Measurements from ENCODE around the gene ASPDH.
A peak's percentile ranks its signal among the peaks of the same experiment; 100 is the strongest.
"Not testable (repeated sequence)": the region's sequence is repeated elsewhere in the genome, so short reads cannot be mapped to it uniquely, and the experiment has no call there.

Gene ASPDH

DNA sequence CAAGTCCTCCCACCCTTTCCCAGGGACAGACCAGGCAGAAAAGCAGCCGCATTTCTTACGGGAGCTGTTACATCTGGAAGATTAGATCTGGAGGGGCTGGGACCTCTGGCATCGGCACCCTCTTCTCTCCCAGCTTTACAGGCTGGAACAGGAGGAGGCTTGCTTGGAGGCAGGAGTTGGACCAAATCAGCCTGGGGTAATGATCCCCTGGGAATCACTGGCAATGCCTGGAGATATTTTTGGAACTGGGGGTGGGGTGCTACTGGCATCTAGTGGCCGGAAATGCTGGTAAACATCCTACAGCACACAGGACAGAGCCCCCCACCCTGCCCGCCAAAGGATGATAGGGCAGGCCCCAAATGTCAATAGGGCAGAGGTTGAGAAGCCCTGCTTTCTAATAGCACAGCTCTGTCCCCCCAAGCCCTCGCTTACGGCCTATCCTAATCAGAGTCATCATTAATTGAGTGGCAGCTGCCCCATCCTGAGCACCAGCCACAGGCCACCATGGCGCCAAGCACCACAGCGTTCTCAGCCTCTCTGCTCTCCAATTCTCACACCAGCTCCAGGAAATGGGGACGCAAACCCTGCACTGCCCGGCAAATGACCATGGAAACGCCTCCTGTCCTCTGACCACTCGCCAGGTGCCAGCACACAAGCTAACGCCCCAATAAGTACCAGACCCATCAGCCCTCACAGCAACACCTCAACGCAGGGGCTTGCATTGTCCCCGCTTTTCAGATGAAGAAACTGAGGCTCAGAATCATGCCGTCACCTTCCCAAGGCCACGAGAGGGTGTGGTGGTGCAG, 33.9 kb upstream of the ASPDH start:
- no peak for DNase-seq

DNA sequence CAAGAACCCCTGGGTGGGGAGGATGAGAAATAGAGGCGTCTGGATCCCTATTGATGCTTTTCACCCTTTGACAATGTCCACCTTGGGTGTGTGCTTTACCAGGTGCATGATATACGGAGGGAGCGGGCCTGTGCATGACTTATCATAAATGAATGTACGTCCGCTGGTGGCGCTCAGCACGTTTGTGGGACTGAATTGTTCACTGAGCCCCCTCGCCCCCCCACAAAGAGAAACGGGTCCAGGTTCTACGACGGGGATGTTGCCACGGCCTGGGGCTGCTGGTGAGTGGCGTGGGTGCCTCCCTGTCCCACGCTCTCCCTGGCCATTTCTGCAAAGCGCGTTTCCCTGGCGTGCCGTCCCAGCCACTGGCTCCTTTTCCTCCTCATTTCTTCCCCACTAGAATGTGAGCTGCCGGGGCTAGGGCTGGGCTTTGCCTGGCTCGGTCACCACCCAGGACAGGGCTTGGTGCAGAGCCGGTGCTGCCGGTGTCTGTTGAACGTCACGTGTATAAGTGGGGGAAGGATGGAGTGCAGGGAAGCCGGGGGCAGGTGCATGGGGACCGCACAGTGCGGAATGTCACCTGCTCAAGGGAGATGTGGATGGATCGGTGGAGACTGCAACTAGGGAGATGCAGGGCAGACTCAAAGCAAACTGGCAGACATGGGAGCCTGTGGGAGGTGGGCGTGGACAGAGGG, 33.0 kb upstream of the ASPDH start:
- DNase-seq = no peak

DNA sequence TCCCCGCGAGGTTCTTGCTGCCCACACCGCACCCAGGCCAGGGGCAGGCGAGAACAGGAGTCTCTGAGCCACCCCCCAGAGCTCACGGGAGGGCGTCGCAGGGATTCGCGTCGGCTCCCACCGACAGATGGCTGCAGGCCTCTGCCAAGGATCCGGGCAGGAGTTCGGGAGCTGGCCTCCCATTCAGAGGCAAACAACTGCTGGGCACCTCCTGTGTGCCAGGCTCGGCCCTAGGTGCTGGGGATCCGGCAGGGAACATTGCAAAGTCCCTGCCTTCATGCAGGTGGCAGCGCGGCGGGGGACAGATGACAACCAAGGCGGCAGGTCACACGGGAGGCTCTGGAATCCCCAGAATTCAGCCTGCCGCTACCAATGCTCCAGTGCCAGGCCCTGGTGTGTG, 29.2 kb upstream of the ASPDH start:
- DNase-seq = no peak

DNA sequence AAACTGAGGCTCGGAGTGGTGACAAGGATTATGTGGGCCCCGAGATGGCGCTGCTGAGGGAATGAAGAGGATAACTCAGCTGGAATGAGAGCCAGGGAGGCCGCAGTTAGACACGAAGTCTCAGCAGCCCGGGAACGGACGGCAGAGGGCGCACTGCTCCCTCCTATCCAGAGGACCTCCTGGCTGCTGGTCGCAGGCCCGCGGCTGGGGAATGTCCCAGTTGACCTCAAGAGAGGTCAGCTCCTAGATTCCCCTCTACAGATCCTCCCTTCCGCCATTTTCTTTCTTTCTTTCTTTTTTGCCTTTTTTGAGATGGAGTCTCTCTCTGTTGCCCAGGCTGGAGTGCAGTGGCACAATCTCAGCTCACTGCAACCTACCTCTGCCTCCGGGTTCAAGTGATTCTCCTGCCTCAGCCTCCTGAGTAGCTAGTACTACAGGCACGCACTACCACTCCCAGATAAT, 24.1 kb upstream of the ASPDH start:
- DNase-seq = peak; percentile 89

DNA sequence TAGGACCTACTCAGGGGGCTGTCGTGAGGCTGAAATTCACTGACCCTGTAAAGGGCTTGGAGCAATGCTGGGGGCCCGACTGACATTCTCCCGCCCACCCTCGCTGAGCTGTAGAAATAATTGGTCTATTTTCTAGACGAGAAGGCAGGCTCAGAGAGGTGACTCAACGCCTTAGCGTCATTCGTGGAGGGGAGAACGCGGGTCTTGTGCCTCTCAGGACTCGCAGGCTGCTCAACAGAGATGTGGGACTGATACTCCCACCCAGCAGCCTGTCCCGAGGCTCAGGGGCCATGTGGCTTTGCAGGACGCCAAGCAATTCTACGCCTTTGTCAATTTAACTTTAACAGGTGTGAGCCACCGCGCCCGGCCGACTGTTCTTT, 23.6 kb upstream of the ASPDH start:
- no peak for DNase-seq

DNA sequence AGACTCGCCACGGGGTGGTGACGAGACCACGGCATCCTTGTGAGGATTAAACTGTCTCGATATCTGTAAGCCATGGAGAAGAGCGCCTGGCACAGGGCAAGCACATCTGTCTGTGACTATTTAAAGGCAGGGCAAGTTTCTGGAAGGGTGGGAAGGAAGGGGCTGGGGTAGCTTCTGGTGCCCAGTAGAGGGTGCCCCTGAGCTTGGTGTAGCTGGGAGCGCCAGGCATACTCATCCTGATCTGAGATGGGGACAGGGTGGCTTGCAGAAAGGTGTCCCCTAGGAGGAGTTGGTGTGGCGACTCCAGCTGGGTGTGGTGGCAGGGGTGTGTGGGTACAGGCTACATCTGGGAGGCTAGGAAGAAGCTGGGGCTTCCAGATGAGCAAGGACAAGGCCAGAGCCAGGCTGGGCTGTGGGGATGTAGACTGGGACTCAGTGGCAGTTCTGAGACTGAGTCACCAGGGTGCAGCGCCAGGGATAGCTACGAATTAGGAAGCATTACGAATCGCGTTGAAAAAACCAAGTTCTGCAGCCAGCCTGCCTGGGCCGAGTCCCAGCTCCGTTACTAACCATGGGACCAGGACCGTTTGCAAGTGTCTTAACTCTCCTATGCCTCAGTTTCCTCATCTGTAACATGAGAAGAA, 23.1 kb upstream of the ASPDH start:
- DNase-seq = no peak

DNA sequence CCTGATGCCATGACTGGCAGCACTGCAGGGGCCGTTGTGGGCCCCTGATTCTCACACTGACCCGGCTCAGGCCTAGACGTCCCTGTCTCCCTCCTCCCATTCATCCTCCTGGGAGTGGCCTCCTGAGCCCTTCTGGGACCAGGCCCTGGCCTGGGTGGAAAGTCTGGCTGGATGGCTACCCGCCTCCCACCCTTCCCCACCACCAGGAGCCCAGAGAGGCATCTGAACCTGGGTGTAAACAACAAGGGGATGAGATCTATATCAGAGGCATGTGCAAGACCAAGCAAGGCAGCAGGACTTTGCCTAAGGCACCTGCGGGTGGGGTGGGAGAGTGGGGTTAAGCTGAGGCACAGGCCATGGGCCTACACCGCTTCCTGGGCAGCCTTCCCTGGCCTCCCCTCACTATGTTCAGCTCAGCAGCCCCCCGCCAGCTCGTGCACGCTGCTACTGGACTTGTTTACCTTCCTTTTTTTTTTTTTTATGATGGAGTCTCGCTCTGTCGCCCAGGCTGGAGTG, 22.0 kb upstream of the ASPDH start:
- DNase-seq = no peak

DNA sequence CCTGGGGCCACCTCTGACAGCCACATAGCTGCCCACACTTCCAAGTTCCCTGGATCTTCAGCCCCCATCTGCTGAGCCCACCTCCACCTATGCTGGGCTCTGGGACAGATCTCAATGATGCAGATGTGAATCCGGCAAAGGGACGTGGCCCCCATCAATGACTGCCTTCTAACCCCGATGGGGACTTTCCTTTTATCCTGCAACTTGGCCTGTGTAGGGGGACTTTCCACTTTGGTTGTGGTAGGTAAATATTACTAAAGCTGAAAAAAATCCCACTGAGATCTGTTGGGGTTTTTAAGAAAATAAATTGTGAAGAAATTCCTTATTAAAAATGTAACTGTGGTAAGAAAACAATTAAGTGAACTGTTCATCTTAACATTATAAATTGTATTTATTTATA, 20.8 kb upstream of the ASPDH start:
- DNase-seq = no peak

DNA sequence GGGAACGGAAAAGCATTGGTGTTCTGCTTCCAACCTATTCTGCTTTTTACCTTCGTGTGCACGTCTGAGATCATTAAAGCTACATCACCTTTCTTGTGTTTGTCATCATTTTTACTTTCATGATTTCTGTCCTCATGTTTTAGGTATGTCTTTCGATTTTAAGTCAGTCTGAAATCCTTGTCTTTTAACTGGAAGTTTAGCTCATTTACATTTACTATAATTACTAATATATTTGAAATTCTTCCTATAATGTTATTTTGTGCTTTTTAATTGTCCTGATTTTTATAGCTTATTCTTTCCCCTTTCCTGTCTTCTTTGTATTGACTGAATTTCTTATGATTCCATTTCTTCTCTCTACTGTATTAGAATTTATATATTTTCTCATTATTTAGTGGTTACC, 19.2 kb upstream of the ASPDH start:
- no peak for DNase-seq

DNA sequence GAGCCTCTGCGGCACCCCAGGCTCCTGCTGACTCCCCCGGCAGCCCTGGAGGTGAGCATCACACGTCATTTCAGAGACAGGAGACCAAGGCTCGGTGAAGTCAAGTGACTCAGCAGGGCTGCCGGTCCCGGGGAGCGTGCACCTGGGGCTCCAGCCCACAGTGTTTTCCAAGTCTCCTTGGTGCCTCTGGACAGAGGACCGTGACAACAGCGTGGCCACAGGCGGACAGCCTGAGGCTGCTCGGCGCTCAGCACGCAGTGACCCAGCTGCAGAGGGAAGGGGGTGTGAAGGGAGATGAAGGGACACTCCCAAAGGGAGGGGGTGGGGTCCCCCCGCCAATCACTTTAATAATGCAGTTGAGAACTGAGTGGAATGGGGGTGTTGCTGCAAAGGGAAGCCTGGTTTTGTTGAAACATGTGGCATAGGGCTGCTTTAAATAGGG, 17.5 kb upstream of the ASPDH start:
- DNase-seq = no peak

DNA sequence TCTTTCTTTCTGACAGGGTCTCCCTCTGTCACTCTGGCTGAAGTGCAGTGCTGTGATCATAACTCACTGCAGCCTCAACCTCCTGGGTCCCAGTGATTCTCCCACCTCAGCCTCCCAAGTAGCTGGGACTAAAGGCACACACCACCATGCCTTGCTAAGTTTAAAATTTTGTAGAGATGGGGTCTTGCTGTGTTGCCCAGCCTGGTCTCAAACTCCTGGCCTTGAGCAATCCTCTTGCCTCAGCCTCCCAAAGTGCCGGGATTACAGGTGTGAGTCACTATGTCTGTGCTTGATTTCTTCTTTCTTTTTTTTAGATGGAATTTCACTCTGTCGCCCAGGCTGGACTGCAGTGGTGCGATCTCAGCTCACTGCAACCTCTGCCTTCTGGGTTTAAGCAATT, 14.3 kb upstream of the ASPDH start:
- not testable (repeated sequence) for DNase-seq

DNA sequence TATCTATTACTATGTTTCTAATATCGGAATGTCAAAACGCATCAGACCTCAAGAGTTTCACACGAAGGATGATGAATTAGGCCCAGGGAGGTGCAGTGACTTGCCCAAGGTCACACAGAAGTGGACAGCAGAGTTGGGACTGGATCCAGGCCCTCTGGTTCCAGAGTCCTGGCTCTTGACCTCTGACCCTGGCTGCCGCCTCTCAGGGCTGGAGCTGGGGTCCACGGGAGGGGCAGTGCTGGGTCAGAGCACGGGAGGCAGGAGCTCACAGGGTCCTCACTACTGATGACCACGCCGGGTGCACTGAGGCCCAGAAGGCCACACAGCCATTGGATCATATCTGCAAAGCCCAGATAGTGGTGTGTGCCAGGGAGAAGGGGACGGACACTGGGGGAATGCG, 9.2 kb upstream of the ASPDH start:
- no peak for DNase-seq

DNA sequence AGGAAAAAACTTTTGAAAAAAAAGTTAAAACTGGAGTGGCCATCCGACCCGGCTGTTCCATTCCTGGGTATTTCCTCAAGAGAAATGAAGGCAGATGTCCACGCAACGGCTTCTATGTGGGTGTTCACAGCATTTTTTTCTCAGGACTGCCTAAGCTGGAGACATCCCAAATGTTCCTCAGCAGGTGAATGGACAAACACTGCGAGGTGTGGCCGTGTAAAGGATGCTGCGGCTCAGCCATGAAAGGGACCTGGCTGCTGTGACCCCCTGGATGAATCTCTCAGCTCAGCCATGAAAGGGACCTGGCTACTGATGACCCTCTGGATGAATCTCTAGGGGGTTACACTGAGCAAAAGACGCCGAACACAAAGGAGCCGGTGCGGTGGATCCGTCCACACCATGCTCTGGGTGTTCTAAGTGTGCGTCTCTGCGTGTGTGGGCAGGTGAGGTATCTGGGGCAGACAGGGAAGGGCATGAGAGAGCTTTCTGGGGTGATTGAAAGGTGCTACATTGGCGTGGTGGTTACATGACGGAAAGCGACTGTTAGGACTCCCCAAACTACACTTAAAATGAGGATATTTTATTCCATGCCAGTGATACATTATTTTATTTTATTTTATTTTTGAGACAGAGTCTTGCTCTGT, 7.2 kb upstream of the ASPDH start:
- no peak for DNase-seq

DNA sequence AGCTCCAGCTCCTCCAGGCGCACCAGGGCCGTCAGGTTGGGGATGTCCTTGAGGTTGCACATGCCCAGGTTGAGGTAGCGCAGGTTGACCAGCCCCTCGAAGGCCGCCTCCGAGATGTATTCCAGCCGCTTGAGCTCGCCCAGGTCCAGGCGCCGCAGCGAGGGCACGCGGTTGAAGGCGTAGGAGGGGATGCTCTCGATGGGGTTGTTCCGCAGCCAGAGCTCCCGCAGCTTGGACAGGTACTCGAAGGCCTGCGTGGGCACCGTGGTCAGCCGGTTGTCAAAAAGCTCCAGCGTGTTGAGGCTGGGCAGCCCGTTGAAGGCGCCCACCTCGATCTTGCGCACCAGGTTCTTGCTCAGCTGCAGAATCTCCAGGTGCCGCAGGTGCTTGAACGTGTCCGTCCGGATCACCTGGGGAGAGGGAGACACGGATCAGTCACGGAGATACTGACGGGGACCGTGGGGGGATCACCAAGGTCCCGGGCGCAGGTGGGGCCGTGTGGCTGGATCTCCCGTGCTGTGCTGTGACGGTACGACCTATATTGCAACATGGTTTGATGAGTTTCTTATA, 5.4 kb upstream of the ASPDH start:
- no peak for DNase-seq

DNA sequence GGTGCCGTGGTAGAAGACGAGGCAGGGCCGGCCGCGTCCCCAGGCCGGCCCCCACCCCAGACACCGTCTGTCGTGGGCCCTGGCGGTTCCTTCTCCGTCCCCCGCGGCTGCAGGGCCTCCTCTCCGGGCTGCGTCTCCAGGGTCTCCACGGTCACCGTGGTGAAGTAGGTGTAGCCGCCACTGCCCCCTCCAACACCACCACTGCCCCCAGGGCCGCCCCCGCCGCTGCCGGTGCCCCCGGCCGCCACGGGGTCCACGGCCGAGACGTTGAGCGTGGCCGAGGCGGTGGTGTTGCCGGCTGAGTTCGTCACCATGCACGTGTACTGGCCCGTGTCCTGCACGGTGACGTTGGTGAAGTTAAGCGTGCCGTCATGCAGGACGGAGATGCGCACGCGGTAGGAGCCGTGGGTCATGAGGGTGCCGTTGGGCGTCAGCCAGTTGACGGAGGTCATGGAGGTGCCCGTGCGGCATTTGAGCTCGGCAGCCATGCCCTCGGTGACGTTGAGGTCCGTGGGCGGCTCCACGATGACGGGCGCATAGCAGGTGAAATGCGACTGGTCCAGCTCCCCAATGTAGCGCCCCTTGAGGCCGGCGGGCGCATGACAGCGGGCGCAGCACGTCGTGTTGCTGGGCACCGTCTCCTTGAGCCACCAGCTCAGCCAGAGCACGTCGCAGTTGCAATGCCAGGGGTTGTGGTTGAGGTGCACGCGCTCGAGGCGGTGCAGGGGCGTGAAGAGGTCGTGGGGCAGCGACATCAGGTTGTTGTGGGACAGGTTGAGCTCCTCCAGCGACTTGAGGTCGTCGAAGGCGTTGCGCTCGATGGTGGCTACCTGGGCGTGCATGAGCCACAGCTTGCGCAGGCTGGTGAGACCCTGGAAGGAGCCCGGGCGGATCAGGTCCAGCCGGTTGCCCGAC, 4.6 kb upstream of the ASPDH start:
- DNase-seq = no peak

DNA sequence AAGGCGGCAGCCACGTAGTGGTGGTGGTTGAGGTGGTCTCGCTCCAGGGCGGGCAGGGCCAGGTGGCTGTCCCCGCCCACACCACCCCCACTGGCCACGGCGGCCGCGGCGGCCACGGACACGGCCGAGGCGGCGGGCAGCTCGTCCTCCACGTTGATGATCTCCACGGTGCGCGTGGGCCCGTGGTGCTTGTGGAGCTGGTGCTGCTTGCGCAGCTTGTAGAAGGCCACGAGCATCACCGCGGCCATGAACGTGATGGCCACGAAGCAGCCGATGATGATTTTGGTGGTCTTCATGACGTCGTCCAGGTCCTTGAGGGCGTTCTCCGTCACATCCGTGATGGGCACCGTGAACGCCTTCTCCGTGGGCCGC, 4.0 kb upstream of the ASPDH start:
- no peak for DNase-seq

DNA sequence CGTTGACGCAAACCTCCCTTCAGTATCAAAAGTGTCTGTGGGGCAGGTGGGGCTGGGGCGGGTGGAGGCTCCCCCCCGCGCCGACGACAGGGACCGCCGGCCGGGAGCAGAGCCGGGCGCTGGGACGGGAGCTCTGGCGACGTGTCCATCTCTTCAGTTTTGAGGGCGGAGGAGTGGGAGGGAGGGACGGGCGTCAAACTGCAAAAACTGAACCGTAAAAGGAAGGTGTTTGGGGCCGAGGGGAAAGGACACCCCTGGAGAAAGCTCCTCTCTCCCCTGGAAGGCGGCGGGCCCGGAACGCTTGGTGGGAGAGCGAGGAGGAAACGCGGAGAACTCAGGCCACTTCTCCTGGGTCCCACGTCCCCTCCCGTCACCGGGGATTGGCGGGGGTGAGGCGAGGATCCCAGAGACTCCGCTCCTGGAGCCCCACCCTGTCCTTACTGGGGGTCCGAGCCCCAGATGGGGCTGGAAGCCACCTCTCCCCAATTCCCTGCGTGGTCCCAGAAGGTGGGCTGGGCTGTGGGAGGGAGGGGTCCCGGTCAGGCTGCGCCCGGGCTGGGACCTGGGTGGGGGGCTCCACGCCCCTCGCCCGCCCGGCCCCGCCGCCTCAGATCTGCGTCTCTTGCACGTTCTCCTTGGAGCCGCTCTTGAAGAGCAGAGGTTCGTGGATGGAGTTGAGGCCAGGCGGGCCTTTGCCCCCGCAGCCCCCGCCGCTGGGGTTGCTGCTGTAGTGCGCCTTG, 3.4 kb upstream of the ASPDH start:
- DNase-seq = no peak

DNA sequence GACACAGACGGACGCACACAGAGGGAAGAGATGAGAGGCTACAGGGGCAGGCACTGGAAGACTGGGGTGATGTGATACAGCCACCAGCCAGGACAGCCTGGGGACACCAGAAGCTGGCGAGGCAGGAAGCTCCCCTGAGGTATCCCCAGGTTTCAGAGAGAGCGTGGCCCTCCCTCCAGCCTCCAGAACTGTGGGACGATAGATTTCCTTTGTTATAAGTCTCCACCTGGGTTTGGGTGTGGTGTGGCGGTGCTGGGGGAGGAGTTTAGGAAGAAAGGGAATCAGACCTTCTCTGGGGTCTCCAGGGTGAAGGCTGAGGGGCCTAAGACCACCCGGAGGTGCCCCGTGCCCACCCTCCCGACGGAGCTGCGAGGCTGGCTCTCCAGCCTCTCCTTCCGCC, 2.7 kb upstream of the ASPDH start:
- DNase-seq = no peak

DNA sequence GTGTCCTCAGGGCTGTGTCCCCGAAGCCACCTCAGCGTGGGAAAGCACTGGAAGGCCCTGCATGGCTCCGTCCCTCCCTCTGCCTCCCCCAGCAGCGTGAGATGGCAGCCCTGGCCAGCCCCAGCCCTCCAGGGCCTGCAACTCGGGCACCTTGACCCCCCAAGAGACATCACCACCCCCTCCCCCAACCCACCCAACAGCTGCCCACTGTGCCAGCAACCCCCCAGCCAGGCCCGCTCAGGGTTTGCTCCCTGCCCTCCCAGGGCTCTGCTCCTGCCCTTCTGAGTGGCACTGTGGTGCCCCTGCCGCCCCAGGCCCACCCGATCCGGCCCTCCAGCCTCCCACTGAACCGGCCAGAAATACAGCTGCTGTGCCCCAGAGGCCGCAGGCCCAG, 1.5 kb upstream of the ASPDH start:
- no peak for DNase-seq

DNA sequence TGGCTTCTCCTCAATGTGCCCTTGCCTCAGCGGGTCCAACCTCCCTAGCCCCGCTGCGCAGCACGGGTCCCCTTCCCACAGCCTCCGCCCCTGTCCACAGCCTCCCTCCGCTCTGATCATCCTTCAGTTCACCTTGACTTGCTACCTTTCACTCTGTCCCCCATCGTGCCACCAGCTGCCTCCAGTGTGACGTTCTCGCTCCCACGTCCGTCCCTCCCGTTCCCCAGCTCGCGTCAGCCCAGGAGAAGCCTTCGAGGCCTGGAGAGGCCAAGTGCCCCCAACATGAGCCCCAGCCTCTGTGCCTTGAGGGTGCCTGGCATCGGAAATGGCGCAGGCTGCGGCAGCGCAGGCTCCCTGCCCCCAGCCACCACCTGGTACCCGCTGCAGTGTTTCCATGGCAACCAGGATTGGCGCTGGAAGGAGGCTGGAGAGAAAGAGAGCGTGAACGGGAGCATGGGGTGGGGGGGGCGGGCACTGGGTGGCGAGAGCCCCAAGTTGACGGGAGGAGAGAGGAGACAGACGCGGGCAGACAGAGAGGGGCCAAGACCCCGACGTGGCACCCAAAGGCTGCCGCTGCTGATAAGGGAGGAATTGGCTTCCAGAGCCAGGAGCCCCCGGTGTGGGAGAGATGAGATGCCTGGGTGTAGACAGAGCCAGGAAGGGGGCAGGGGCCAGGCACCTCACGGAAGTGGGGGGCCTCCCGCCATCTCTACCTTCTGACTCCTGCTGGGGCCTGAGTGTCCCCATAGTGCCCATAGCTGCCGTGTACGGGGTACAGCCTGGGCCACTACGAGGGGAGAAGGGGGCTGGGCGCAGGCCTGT, 844 bp upstream of the ASPDH start:
- DNase-seq = no peak
